GM20431 (cell line): Measurements from ENCODE around the gene PSMB7.
"Not testable (repeated sequence)": the region's sequence is repeated elsewhere in the genome, so short reads cannot be mapped to it uniquely, and the experiment has no call there.

Experiments
- in situ Hi-C: fragments of 300-500 bp; cut with MseI, MboI; formaldehyde crosslinking; loops from one replicate; pipeline ENCODE4 v1.15.0; 2020; ENCODE audit warnings: low sequenced_read_pairs; ENCODE audit not compliant: unreplicated experiment

PSMB7 gene

GRCh38 chr9:124444166-124444565 lies 28.9 kb upstream of the PSMB7 start:
- in situ Hi-C loops: no loop called here

- in situ Hi-C loops: no loop called here
These were observed 28.4 kb upstream of the PSMB7 start for GRCh38 chr9:124443625-124444024.

- in situ Hi-C loops: no loop called here
These were observed 27.6 kb upstream of the PSMB7 start for GRCh38 chr9:124442826-124443225.

- in situ Hi-C loops: no loop called here
These were observed 27.1 kb upstream of the PSMB7 start for GRCh38 chr9:124442379-124442778.

- in situ Hi-C loops: no loop called here
These were observed 26.0 kb upstream of the PSMB7 start for GRCh38 chr9:124441291-124441690.

GRCh38 chr9:124440786-124441185 lies 25.5 kb upstream of the PSMB7 start:
- in situ Hi-C loops: no loop called here

- in situ Hi-C loops: no loop called here
These were observed 24.5 kb upstream of the PSMB7 start for GRCh38 chr9:124439686-124440243.

GRCh38 chr9:124439086-124439485 lies 23.8 kb upstream of the PSMB7 start:
- in situ Hi-C loops: no loop called here

GRCh38 chr9:124438091-124438490 lies 22.8 kb upstream of the PSMB7 start:
- in situ Hi-C loops: no loop called here

GRCh38 chr9:124437086-124437485 lies 21.8 kb upstream of the PSMB7 start:
- in situ Hi-C loops: no loop called here

GRCh38 chr9:124436320-124436719 lies 21.1 kb upstream of the PSMB7 start:
- in situ Hi-C loops: no loop called here

- in situ Hi-C loops: no loop called here
These were observed 14.3 kb upstream of the PSMB7 start for GRCh38 chr9:124429530-124429867.

- in situ Hi-C loops: no loop called here
These were observed 13.7 kb upstream of the PSMB7 start for GRCh38 chr9:124428751-124429529.

GRCh38 chr9:124427281-124427680 lies 12.0 kb upstream of the PSMB7 start:
- in situ Hi-C loops: no loop called here

- in situ Hi-C loops: no loop called here
These were observed 11.1 kb upstream of the PSMB7 start for GRCh38 chr9:124426361-124426760.

GRCh38 chr9:124425733-124426132 lies 10.5 kb upstream of the PSMB7 start:
- in situ Hi-C loops: not testable (repeated sequence)

GRCh38 chr9:124423591-124423990 lies 8.3 kb upstream of the PSMB7 start:
- in situ Hi-C loops: no loop called here

GRCh38 chr9:124423155-124423554 lies 7.9 kb upstream of the PSMB7 start:
- in situ Hi-C loops: no loop called here

- in situ Hi-C loops: no loop called here
These were observed 5.8 kb upstream of the PSMB7 start for GRCh38 chr9:124420991-124421543.

- in situ Hi-C loops: no loop called here
These were observed 4.7 kb upstream of the PSMB7 start for GRCh38 chr9:124419832-124420489.

- in situ Hi-C loops: no loop called here
These were observed 726 bp upstream of the PSMB7 start for GRCh38 chr9:124415852-124416484.
